Thyroid gland (tissue), 4 donors: ENCODE measurements around the gene POU4F1. TPM values are rescaled to one million over a fixed set of nuclear protein-coding genes. Genes with fewer than 3 reads are reported as not detected.

Experiments
- DNase-seq, 2 donors: peaks; one replicate each; pipeline ENCODE4 v3.0.0-alpha.2; 2019
- H3K27ac ChIP-seq, 3 donors: fragments of 200-600 bp; sonication (generic); 1 replicate in 2 of 3; 2 replicates in 1 of 3; pipeline ENCODE4 v1.5.1; 2016 to 2019; ENCODE audit warnings: mild to moderate bottlenecking in 1 of 3, moderate library complexity in 1 of 3
- H3K27me3 ChIP-seq: fragments of 200-600 bp; sonication (generic); one replicate; pipeline ENCODE4 v1.5.1; 2019
- H3K36me3 ChIP-seq, 2 donors: fragments of 200-600 bp; sonication (generic); one replicate each; pipeline ENCODE4 v1.5.1; 2016 to 2019
- H3K4me1 ChIP-seq, 2 donors: fragments of 200-600 bp; sonication (generic); one replicate each; pipeline ENCODE4 v1.5.1; 2017 to 2019
- H3K4me3 ChIP-seq, 3 donors: fragments of 200-600 bp; sonication (generic); replicated peaks in 1 of 3; 1 replicate in 2 of 3; 2 replicates in 1 of 3; pipeline ENCODE4 v1.5.1; 2016; ENCODE audit warnings: mild to moderate bottlenecking in 1 of 3
- H3K9me3 ChIP-seq: fragments of 200-600 bp; sonication (generic); one replicate; pipeline ENCODE4 v1.5.1; 2017
- POLR2A ChIP-seq, 2 donors: fragments of 450-650 bp; IDR thresholded peaks; one replicate each; pipeline ENCODE4 v1.6.1; 2017; ENCODE audit warnings: antibody characterized with exemption in 2 of 2, mild to moderate bottlenecking in 2 of 2, moderate library complexity in 1 of 2
- WGBS, 2 donors: methylation state at CpG; one replicate each; pipeline ENCODE4 v1.1.5; 2017; 5-methylcytosine and 5-hydroxymethylcytosine counted together
- intact Hi-C: fragments of 100-400 bp; cut with DNase I; formaldehyde crosslinking; loops from one replicate; pipeline ENCODE4 v1.15.1; 2023
- total RNA-seq, 4 donors: library from RNA; depleted of rRNA; stranded (reverse); fragments of >200 nt; gene quantifications; one replicate each; pipeline ENCODE4 v1.2.3, GENCODE V29; 2016
- TF ChIP-seq, protein P1 (sequence below), 6 experiments: fragments of 200-600 bp in 3 of 6; fragments of 450-650 bp in 3 of 6; sonication (generic) in 3 of 6; IDR thresholded peaks; one replicate each; pipeline ENCODE4 v1.5.1; 2016 to 2019; ENCODE audit warnings: antibody characterized with exemption in 6 of 6, mild to moderate bottlenecking in 2 of 6, inconsistent platforms in 1 of 6, moderate library complexity in 1 of 6

The POU4F1 gene
- total RNA-seq, 4 donors from 2014 or later: not detected

DNA sequence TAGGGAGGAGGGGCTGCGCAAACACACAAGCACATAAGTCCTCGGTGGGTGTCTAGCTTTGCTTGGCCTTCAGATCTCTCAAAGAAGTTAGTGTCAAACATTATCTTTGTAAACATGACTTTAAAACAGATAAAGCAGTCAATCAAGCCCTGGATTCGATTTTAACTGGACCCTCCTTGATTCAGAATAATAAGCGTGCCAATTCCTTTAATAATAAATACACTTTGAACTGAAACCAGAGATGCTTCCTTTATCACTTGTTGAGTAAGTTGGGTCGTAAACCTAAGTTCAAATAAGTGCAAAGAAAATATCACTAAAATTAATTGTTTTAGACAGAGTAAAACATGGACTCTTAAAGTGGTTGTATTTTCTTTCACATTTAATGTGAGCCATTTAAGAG lies 30.9 kb downstream of the POU4F1 start:
- no peak overlapping the region for H3K4me3 ChIP-seq
- 70 to 76% methylated on average over 5 of the region's 5 CpGs for WGBS, 2 donors
- no peak overlapping the region for H3K27ac ChIP-seq

DNA sequence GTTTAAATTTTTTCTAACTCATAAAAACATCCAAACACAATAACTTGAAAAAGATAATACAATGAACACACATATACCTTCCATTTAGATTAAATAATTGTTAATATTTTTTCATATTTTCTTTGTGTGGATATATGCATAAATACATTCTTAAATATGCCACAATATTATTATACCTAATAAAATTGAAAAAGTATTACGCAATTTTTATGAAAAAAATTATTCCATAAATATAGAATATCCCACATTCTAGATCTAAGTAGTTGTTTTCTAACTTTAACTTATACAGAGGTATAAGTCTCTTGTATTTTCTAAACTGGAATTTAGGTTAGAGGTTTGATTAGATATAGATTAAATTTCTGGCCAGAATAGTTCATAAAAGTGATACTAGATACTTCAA lies 34.3 kb downstream of the POU4F1 start:
- intact Hi-C loops: no loop called here
- no peaks in the 10 kb centered on the region for H3K27me3 ChIP-seq
- H3K4me3 ChIP-seq: no peak overlapping the region
- no peaks in the 10 kb centered on the region for H3K9me3 ChIP-seq
- no peak for DNase-seq
- H3K27ac ChIP-seq: no peak overlapping the region
- H3K36me3 ChIP-seq: no peaks in the 10 kb centered on the region
- H3K4me1 ChIP-seq: no peaks in the 10 kb centered on the region
- TF ChIP-seq POLR2A (IDR thresholded peaks at IDR 0.05): no peak
- TF ChIP-seq, protein P1, sequence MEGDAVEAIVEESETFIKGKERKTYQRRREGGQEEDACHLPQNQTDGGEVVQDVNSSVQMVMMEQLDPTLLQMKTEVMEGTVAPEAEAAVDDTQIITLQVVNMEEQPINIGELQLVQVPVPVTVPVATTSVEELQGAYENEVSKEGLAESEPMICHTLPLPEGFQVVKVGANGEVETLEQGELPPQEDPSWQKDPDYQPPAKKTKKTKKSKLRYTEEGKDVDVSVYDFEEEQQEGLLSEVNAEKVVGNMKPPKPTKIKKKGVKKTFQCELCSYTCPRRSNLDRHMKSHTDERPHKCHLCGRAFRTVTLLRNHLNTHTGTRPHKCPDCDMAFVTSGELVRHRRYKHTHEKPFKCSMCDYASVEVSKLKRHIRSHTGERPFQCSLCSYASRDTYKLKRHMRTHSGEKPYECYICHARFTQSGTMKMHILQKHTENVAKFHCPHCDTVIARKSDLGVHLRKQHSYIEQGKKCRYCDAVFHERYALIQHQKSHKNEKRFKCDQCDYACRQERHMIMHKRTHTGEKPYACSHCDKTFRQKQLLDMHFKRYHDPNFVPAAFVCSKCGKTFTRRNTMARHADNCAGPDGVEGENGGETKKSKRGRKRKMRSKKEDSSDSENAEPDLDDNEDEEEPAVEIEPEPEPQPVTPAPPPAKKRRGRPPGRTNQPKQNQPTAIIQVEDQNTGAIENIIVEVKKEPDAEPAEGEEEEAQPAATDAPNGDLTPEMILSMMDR (IDR thresholded peaks at IDR 0.05): no peak
- WGBS, 2 donors: 89 to 95% methylated on average over 1 of the region's 1 CpG

More for the DNA sequence above, 30.9 kb downstream of the POU4F1 start:
- H3K36me3 ChIP-seq: no peaks in the 10 kb centered on the region
- intact Hi-C loops: no loop called here
- no peaks in the 10 kb centered on the region for H3K27me3 ChIP-seq
- no peaks in the 10 kb centered on the region for H3K4me1 ChIP-seq
- no peak for DNase-seq
- H3K9me3 ChIP-seq: no peaks in the 10 kb centered on the region
- no peak for TF ChIP-seq POLR2A (IDR thresholded peaks at IDR 0.05)
- TF ChIP-seq, protein P1 (IDR thresholded peaks at IDR 0.05): no peak

DNA sequence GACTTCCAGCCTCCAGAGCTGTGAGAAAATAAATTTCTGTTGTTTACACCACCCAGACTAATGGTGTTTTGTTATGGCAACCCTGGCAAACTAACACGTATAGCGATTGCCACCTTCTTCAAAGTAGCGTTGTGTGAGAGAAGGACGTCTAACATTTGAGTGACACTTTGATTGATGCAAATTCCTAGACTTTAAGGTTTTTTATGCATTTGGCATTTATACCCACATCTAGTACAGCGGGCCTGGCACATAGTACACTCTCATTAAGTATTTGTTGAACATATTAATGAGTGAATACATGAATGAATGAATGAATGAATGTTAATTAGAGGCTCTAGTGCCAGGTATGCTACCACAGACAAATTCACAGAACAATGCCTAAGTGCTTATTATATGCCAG lies 36.7 kb downstream of the POU4F1 start:
- H3K9me3 ChIP-seq: no peaks in the 10 kb centered on the region
- intact Hi-C loops: no loop called here
- H3K4me3 ChIP-seq: no peak overlapping the region
- H3K27me3 ChIP-seq: no peaks in the 10 kb centered on the region
- WGBS, 2 donors: 89 to 90% methylated on average over 5 of the region's 5 CpGs
- DNase-seq: no peak
- TF ChIP-seq, protein P1 (IDR thresholded peaks at IDR 0.05): no peak
- TF ChIP-seq POLR2A (IDR thresholded peaks at IDR 0.05): no peak
- no peaks in the 10 kb centered on the region for H3K4me1 ChIP-seq
- H3K36me3 ChIP-seq: no peaks in the 10 kb centered on the region
- no peak overlapping the region for H3K27ac ChIP-seq

DNA sequence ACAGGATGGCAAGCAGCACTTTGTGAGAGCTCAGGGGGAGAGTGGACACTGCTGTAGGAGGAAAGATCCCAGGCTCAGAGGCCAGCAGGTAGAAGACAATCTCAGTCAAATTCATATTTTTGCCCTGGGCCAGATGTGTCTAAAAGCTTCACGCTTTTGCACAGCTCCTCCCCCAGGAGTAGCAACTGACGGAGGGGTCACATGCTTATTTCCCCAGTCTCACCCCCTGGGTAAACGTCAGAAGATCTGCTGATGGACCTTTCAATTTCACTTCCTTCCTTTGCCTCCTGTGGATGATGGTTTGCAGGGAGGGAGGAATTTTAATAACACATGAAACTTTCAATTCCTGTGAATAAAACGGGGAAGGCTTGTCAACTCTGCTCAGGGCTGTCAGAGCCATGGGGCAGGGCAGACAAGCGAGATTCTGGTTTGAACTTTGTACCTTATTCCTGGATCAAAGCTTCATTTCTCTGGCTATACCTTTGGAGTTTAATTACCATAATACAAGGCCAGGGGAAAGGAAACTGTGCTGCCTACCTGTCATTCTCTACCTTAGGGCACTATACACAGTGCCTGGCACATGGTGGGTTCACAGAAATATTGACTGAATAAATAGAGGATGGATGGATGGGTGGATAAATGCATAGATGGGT lies 41.0 kb downstream of the POU4F1 start:
- Histone ChIP-seq H3K9me3 (no peaks in the 10 kb centered on the region), H3K27ac (no peak overlapping the region), H3K36me3 (no peaks in the 10 kb centered on the region), H3K4me3 (no peak overlapping the region), H3K4me1 (no peaks in the 10 kb centered on the region), H3K27me3 (no peaks in the 10 kb centered on the region)
- TF ChIP-seq POLR2A (IDR thresholded peaks at IDR 0.05): no peak
- TF ChIP-seq, protein P1 (IDR thresholded peaks at IDR 0.05): no peak
- intact Hi-C loops: no loop called here
- DNase-seq: no peak
- 54 to 61% methylated on average over 5 of the region's 5 CpGs for WGBS, 2 donors

Other genes with a start within 250 kb of the POU4F1 start
- gene OBI1, start 55.6 kb upstream of the POU4F1 start, total RNA-seq: 10 to 100 TPM; 10.1 to 17.3 (median 13.5) TPM